Brain microvascular endothelial cell (primary cell): ENCODE measurements around the gene LDB2.

Source experiments
- DNase-seq: peaks from one replicate; pipeline ENCODE4 v3.0.0-alpha.2; 2020
- H3K27ac ChIP-seq: fragments of 250-450 bp; sonication (Bioruptor Pico); 2 replicates; pipeline ENCODE4 v1.5.1; 2020; ENCODE audit warnings: mild to moderate bottlenecking, moderate library complexity
- H3K27me3 ChIP-seq: fragments of 250-450 bp; sonication (Bioruptor Pico); replicated peaks from 2 replicates; pipeline ENCODE4 v1.5.1; 2020; ENCODE audit warnings: mild to moderate bottlenecking
- H3K36me3 ChIP-seq: fragments of 250-450 bp; sonication (Bioruptor Pico); replicated peaks from 2 replicates; pipeline ENCODE4 v1.5.1; 2020; ENCODE audit warnings: mild to moderate bottlenecking
- H3K4me3 ChIP-seq: 2 replicates; pipeline ENCODE4 v1.5.1; 2011; ENCODE audit warnings: low read depth, mild to moderate bottlenecking, control low read depth, low read length, moderate library complexity
- in situ Hi-C: cut with HindIII; loops from 2 replicates; pipeline ENCODE4 v1.10.0; 2017; ENCODE audit warnings: low sequenced_read_pairs, low pct_ligation_motif_present
- TF ChIP-seq, protein P1 (sequence below): IDR thresholded peaks from 2 replicates; pipeline ENCODE4 v1.5.1; 2011; ENCODE audit warnings: low read depth, mild to moderate bottlenecking, moderate library complexity, low read length, control low read depth, inconsistent platforms; ENCODE audit errors: missing control alignments

Gene LDB2

DNA sequence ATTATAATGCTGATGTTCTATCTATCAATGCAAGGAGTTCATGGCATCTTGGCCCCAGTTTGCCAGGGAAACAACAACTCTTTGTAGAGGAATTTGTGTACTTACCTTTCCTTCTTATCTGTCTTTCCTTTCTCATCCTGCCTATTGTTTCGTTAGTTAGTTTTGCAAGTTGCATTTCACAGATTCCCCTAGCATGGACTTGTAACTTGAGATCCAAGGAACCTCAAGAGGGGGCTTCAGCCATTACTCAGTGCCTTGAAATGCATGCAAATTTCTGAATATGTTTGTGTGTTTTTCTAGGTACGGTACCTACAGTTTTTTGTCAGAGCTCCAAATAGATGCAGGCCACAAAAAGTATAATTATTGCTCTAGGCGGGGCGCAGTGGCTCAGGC is 203.6 kb downstream of the LDB2 start:
- Histone ChIP-seq H3K4me3 (no peak overlapping the region), H3K27me3 (no peaks in the 10 kb centered on the region), H3K27ac (no peak overlapping the region), H3K36me3 (no peaks in the 10 kb centered on the region)
- in situ Hi-C loops: no loop called here
- TF ChIP-seq, protein P1, sequence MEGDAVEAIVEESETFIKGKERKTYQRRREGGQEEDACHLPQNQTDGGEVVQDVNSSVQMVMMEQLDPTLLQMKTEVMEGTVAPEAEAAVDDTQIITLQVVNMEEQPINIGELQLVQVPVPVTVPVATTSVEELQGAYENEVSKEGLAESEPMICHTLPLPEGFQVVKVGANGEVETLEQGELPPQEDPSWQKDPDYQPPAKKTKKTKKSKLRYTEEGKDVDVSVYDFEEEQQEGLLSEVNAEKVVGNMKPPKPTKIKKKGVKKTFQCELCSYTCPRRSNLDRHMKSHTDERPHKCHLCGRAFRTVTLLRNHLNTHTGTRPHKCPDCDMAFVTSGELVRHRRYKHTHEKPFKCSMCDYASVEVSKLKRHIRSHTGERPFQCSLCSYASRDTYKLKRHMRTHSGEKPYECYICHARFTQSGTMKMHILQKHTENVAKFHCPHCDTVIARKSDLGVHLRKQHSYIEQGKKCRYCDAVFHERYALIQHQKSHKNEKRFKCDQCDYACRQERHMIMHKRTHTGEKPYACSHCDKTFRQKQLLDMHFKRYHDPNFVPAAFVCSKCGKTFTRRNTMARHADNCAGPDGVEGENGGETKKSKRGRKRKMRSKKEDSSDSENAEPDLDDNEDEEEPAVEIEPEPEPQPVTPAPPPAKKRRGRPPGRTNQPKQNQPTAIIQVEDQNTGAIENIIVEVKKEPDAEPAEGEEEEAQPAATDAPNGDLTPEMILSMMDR: no peak
- no peak for DNase-seq

DNA sequence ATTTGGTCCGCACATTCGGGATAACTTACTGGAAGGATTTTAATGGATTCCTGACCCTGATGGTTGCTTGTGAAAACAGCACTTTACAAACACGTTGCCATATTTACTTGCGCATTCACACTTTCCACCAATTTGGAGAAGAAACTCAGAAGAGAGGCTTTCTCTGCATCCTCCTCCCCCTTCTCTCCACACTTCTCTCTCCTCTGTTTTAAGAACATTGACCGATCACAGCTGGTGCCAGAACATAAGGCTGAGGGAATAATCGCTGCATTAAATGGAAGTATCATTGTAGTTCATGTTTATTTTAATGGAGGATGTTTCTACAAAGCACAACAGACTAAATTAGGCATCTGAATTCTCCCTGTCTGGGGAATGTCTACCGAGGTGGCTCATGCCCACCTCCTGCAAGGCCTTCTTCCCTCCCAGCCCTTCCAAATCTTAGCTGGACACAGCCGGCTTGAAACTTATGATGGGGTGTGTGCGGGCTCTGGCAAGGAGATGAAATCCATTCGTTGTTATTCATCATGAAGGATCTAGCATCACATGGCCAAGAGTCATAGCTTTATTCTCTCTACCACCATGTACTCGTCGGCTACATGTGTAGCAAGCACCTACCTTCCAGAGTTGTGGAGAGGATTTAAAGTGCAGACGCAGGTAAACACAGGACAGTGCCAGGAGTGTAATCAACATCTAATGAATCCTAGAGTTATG is 204.1 kb downstream of the LDB2 start:
- Histone ChIP-seq H3K36me3 (no peaks in the 10 kb centered on the region), H3K4me3 (no peak overlapping the region), H3K27ac (no peak overlapping the region), H3K27me3 (no peaks in the 10 kb centered on the region)
- no peak for DNase-seq
- in situ Hi-C loops: no loop called here
- TF ChIP-seq, protein P1: no peak

DNA sequence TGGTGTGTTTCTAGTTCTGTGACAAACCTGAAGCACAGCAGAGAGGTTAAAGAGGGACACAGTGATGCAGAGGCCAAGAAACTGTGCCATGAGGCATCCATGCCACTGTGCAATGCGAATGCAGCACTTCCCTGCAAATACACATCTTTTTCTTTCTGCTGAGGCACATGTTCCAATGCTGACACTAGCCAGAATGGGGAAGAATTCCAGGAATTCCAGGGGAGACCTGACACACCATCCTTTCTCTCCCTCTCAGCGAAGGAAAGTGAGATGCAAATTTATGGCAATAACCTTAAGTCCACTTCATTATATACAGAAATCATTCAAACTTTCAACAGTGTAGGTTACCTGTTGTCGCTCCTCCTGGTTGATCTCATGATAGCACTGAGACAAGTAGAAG is 204.8 kb downstream of the LDB2 start:
- TF ChIP-seq, protein P1: no peak
- no peak overlapping the region for H3K4me3 ChIP-seq
- DNase-seq: no peak
- H3K27ac ChIP-seq: no peak overlapping the region
- in situ Hi-C loops: no loop called here
- no peaks in the 10 kb centered on the region for H3K36me3 ChIP-seq
- H3K27me3 ChIP-seq: no peaks in the 10 kb centered on the region

DNA sequence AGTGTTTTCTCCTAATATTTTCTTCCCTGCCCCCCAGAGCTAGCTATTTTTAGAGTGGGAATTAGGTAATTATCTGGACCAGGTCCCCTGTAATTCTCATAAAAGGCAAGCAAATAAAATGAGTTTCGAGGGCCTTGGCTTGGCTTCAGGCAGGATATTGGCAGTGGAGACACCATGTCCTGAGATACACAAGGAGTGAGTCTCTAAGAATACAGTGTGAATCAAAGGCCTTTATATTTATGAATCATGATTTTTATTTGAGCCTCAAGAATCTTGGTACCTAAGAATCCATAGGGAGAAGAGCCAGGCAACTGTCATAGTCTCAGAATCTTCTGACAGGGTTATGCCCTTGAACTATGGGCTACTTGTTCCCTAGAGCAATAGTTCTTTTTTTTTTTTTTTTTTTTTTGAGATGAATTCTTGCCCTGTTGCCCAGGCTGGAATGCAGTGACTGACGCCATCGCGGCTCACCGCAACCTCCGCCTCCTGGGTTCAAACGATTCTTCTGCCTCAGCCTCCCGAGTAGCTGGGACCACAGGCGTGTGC is 205.4 kb downstream of the LDB2 start:
- in situ Hi-C loops: no loop called here
- Histone ChIP-seq H3K4me3 (no peak overlapping the region), H3K27me3 (no peaks in the 10 kb centered on the region), H3K27ac (no peak overlapping the region), H3K36me3 (no peaks in the 10 kb centered on the region)
- TF ChIP-seq, protein P1: no peak
- DNase-seq: no peak

DNA sequence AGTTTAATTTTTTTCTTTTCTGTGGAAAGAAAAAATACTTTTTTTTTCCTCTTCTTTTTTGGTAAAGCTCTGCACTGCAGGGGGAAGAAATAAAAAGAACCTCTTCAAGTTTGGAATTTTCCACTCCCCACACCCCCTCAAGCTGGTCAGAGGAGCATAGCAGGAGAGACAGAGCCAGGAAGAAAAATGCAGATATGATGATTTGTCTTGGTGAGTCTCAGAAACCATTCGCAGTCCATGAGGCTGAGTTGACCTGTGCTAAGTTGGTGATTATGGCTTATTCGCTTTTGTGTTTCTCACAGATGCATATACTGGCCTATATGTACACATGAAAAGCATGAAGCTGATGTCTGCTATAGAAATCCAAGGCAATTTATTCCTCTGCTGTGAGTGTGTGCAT is 205.9 kb downstream of the LDB2 start:
- Histone ChIP-seq H3K36me3 (no peaks in the 10 kb centered on the region), H3K4me3 (no peak overlapping the region), H3K27ac (no peak overlapping the region), H3K27me3 (no peaks in the 10 kb centered on the region)
- in situ Hi-C loops: no loop called here
- TF ChIP-seq, protein P1: no peak
- no peak for DNase-seq

DNA sequence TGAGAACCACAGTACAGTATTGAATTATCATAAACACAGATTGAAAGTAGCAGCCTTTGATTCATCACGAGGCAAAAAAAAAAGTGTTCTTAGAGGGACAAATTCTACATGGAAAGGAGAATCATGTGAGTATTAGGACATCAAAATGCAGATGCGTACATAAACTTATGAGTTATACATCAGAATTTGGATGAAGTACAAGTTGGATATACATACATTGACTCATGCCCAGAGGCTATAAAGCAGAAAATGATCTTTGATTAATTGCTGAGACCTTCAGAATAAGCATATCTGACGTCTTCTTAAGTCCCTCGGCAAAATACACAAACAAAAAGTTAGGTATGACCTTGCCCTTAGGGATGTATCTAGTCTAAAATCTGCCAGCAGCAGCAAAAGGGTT is 206.4 kb downstream of the LDB2 start:
- H3K36me3 ChIP-seq: no peaks in the 10 kb centered on the region
- H3K27me3 ChIP-seq: no peaks in the 10 kb centered on the region
- H3K27ac ChIP-seq: no peak overlapping the region
- DNase-seq: no peak
- H3K4me3 ChIP-seq: no peak overlapping the region
- TF ChIP-seq, protein P1: no peak
- in situ Hi-C loops: no loop called here
